ENCODE measurements around the gene FAM210B.

FAM210B gene

GRCh38 chr20:56417911-56418310 lies 59.1 kb downstream of the FAM210B start:
- no peak overlapping the region for H3K4me3 ChIP-seq (ENCODE audit: low read length)
- H2AFZ ChIP-seq (ENCODE audit: low read length) = no peak overlapping the region
- H3K9me2 ChIP-seq (replicated peaks; ENCODE audit: insufficient read depth, low read length) = no peaks in the 10 kb centered on the region
- H3K4me1 ChIP-seq (ENCODE audit: low read length) = no peaks in the 10 kb centered on the region
- H4K20me1 ChIP-seq (ENCODE audit: insufficient read depth, low read length) = no peaks in the 10 kb centered on the region
- no peaks in the 10 kb centered on the region for H3K27me3 ChIP-seq (replicated peaks; ENCODE audit: insufficient read depth, low read length)
- H3K9ac ChIP-seq (ENCODE audit: low read length) = no peak overlapping the region
- no peaks in the 10 kb centered on the region for H3K79me2 ChIP-seq (ENCODE audit: low read length)
- no peak for DNase-seq
- TF ChIP-seq EZH2 (optimal IDR thresholded peaks at IDR 0.05; ENCODE audit: low read depth, low read length) = no peak
- no peak for TF ChIP-seq CTCF (IDR thresholded peaks at IDR 0.05; ENCODE audit: low read length)
- no peak for TF ChIP-seq EZH2phosphoT487 (IDR thresholded peaks at IDR 0.05; ENCODE audit: low read length)
- H3K36me3 ChIP-seq (replicated peaks; ENCODE audit: insufficient read depth, low read length) = no peaks in the 10 kb centered on the region
- H3K27ac ChIP-seq (ENCODE audit: low read length) = no peak overlapping the region
- no peaks in the 10 kb centered on the region for H3F3A ChIP-seq (ENCODE audit: insufficient read depth, low read length)
- H3K9me3 ChIP-seq (replicated peaks; ENCODE audit: insufficient read depth, low read length) = no peaks in the 10 kb centered on the region
- H3K4me2 ChIP-seq (ENCODE audit: low read depth, low read length) = no peak overlapping the region
